IPS-20b (cell line): ENCODE results near the gene TENM4.

Experiments used
- H3K27ac ChIP-seq: one replicate; pipeline ENCODE4 v1.5.1; 2013; ENCODE audit warnings: low read length
- H3K27me3 ChIP-seq: 2 replicates; pipeline ENCODE4 v1.6.1; 2013; ENCODE audit warnings: mild to moderate bottlenecking, low read length, inconsistent platforms; ENCODE audit not compliant: insufficient read depth
- H3K36me3 ChIP-seq: 2 replicates; pipeline ENCODE4 v1.6.1; 2013; ENCODE audit warnings: low read depth, mild to moderate bottlenecking, inconsistent platforms, low read length, moderate library complexity; ENCODE audit not compliant: insufficient read depth
- H3K4me1 ChIP-seq: 2 replicates; pipeline ENCODE4 v1.6.1; 2013; ENCODE audit warnings: mild to moderate bottlenecking, control low read depth, inconsistent platforms, low read length, moderate library complexity; ENCODE audit not compliant: insufficient read depth
- H3K4me3 ChIP-seq: 2 replicates; pipeline ENCODE4 v1.5.1; 2013; ENCODE audit warnings: mild to moderate bottlenecking, low read length, inconsistent platforms
- H3K9ac ChIP-seq: 2 replicates; pipeline ENCODE4 v1.6.1; 2013; ENCODE audit warnings: low read depth, mild to moderate bottlenecking, inconsistent platforms, low read length, moderate library complexity
- H3K9me3 ChIP-seq: 2 replicates; pipeline ENCODE4 v1.6.1; 2013; ENCODE audit warnings: mild to moderate bottlenecking, low read depth, low read length, inconsistent platforms; ENCODE audit not compliant: insufficient read depth

Gene TENM4

DNA sequence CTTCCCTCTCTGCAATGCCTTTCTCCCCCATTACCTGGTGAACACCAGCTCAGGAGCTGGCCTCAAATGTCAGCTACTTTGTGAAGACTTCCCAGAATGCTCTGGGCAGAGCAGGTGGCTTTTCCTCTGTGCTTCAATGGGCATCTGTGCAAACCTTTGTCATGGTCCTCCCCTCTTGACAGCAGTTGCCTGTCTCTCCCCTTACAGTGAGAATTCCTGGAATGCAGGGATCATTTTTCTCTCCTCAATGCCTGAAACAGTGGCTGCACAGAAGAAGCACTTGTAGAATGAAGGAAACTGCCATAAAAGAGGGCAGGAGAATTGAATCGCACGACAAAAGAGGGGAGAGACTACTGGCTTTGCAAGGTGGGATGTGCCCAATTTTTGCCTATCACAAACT is 773.4 kb downstream of the TENM4 start:
- Histone ChIP-seq H3K9me3 (no peaks in the 10 kb centered on the region), H3K36me3 (peaks cover 8% of the 10 kb centered on the region; the same call in 1 of the 2 replicates), H3K27ac (no peak overlapping the region), H3K4me1 (no peaks in the 10 kb centered on the region), H3K4me3 (no peak overlapping the region), H3K27me3 (no peaks in the 10 kb centered on the region), H3K9ac (no peak overlapping the region)

DNA sequence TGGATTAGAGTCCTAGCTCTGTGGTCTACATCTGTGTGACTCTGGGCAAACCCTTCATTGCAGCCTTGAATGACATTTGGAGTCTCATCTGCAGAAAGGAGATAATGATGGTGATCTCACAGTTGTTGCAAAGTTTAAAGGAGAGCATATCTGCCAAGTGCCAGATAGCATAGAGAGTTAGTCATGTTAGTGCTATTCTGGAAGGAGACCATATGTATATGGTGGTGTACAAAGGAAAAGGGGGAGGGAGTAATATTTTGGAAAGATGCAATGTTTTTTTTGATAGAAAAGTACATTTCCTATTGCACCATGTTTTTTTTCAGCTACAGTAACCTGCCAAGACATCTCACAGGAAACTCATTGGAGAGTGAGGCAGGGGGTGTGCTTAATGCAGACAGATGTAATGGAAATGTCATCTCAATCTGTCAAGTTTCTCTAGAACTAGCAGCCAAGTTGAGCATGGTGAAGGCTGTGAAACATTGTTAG is 774.1 kb downstream of the TENM4 start:
- Histone ChIP-seq H3K27ac (no peak overlapping the region), H3K4me1 (no peaks in the 10 kb centered on the region), H3K9me3 (no peaks in the 10 kb centered on the region), H3K4me3 (no peak overlapping the region), H3K27me3 (no peaks in the 10 kb centered on the region), H3K36me3 (peaks cover 8% of the 10 kb centered on the region; the same call in 1 of the 2 replicates), H3K9ac (no peak overlapping the region)

DNA sequence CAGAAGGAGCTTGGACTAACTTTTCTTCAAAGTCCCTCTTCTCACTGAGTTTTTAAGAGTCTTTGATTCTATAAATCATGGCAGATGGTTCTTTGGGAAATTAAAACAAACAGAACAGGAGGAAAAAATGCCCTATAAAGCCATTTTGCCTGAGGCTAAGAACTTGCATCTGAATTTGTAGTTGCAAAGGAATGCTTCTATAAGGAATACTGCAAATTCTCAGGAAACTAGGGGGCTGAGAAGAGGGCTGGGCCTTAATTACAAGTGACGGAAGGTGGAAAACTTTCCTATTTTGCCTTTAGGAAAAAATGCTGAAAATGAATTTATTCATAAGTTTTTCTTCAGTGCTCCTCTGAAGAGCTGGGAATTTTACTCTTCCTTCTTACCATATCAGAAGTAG is 776.2 kb downstream of the TENM4 start:
- H3K4me3 ChIP-seq, result no peak overlapping the region
- H3K36me3 ChIP-seq, result peaks cover 8% of the 10 kb centered on the region; the same call in 1 of the 2 replicates
- H3K4me1 ChIP-seq, result no peaks in the 10 kb centered on the region
- no peaks in the 10 kb centered on the region for H3K9me3 ChIP-seq
- H3K27ac ChIP-seq, result no peak overlapping the region
- H3K27me3 ChIP-seq, result no peaks in the 10 kb centered on the region
- no peak overlapping the region for H3K9ac ChIP-seq

DNA sequence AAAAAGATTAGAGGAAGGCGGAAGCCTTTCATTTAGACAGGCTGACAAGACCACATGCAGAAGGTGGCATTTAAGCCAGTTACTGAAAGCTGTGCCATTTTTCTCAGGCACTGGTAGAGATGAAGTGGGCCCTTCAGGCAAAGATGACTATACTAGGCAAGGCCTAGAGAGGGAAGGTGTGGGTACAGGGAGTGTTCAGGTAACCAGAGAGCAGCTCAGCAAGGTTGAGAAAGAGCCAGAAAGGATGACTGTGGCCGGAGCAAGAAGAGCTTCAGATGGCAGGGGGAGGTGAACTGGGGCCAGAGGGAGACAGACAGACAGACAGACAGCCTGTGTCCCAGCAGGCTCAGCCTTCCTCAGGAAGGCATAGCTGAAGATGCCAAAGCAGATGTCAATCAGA is 778.0 kb downstream of the TENM4 start:
- Histone ChIP-seq H3K4me1 (no peaks in the 10 kb centered on the region), H3K27ac (no peak overlapping the region), H3K9ac (no peak overlapping the region), H3K27me3 (no peaks in the 10 kb centered on the region), H3K9me3 (no peaks in the 10 kb centered on the region), H3K4me3 (no peak overlapping the region), H3K36me3 (peaks cover 5% of the 10 kb centered on the region; the same call in 1 of the 2 replicates)

DNA sequence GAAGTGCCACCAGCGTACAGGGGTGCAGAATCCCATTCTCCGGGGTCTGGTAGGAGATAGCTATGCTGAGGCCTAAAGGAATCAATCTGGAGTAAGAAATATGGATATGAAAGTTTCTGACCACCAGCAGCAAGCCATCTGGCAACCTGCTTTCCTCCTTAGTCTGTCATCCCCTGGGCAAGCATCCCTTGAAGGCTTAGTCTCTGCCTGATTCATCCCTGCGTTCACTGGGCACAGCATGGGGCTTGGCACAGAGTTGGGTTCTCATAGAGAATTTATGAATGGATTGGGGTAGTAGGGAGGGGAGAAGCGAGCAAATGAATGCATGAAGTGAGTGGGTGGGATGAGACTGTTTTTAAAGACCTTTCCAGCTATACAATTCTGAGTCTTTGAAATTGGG is 780.4 kb downstream of the TENM4 start:
- H3K4me1 ChIP-seq, result no peaks in the 10 kb centered on the region
- H3K36me3 ChIP-seq, result 0 out of 2 replicates have a peak, but pooled peaks cover 5% of the 10 kb centered on the region
- no peaks in the 10 kb centered on the region for H3K27me3 ChIP-seq
- no peak overlapping the region for H3K4me3 ChIP-seq
- no peak overlapping the region for H3K27ac ChIP-seq
- H3K9me3 ChIP-seq, result no peaks in the 10 kb centered on the region
- no peak overlapping the region for H3K9ac ChIP-seq

DNA sequence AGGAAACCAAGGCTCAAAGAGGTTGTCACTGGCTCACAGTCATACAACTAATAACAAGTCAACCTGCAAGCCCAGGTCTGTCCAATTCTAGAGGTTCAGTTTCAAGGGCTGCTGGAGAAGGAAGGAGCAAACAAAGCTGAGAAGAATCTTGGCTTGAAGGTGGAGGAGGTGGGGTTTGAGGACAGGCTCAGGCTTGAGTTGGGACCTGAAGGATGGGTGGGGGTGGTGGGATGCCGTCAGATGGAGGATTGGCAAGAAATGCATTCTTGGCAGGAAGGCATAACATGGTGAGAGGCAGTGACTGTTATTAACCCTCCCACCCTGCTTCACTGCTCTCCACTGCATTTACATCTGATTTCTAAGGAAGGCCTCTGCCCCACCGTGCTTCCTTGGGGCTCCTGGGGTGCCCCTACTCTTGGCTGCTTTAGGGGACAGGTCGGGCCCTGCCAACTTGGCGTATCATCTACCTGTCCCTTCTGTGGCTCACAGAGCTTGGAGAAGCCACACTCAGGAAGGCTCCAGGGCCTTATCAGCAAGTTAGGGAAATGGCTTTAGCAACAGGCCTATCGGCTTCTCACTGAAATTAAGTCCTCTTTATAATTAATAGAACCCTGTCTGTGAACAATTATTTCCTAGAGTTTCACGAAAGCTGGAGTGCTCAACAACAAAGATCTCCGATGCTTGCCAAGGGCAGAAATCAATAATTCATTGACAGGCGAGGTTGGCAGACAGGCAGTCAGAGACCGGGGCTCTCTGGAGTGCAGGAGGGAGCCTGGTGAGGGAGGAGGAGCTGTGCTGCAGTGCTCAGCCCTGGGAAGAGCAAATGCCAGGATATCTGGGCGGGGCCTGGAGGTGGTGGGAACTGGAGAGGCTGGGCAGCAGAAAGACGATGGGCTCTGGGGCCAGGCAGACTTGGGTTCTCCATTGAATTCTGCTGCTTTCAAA is 781.2 kb downstream of the TENM4 start:
- H3K9ac ChIP-seq, result no peak overlapping the region
- no peak overlapping the region for H3K27ac ChIP-seq
- H3K4me1 ChIP-seq, result no peaks in the 10 kb centered on the region
- H3K27me3 ChIP-seq, result no peaks in the 10 kb centered on the region
- no peak overlapping the region for H3K4me3 ChIP-seq
- 0 out of 2 replicates have a peak, but pooled peaks cover 5% of the 10 kb centered on the region for H3K36me3 ChIP-seq
- no peaks in the 10 kb centered on the region for H3K9me3 ChIP-seq

DNA sequence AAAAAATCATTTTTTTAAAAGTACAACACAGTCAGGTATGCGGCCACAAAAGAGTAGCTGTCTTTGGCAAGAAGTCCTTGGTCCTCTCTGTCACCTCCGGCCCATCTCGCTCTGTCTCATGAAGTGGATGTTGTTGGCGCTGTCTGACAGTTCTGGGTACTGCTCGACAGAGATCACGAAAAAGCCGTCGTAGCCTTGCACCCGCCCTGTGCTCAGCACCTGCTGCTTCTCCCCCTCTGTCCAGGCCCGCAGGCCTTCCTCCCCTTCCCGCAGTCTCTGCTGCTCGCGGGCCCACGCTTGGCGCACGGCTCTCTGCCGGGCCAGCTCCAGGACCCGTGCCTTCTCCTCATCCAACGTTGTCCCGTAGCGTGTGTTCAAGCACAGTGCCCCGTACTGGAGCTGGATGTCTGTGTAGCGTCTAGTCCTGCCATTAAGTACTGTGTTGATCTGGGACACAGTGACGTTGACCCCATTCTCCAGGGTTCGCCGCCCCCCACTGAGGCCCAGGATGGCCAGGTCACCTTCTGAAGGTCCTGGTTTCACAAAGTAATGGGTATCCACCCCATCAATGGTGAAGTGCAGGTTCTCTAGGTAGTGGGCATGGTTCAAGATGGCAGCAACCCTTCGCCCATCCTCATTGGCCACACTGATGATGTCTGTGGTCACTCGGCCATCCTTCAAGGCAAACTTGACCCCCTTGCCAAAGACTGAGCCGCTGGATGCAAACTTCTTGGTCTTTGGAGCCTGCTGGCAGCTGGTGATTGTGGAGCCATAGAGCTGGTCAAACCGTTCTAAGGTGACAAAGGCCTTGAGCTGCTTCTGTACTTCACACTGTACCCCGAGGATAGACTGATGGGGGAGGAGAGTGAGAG is 782.6 kb downstream of the TENM4 start:
- no peaks in the 10 kb centered on the region for H3K27me3 ChIP-seq
- H3K36me3 ChIP-seq, result 0 out of 2 replicates have a peak, but pooled peaks cover 5% of the 10 kb centered on the region
- 0 out of 2 replicates have a peak, but pooled peaks cover 3% of the 10 kb centered on the region for H3K4me1 ChIP-seq
- no peaks in the 10 kb centered on the region for H3K9me3 ChIP-seq
- no peak overlapping the region for H3K4me3 ChIP-seq
- H3K27ac ChIP-seq, result no peak overlapping the region
- no peak overlapping the region for H3K9ac ChIP-seq

DNA sequence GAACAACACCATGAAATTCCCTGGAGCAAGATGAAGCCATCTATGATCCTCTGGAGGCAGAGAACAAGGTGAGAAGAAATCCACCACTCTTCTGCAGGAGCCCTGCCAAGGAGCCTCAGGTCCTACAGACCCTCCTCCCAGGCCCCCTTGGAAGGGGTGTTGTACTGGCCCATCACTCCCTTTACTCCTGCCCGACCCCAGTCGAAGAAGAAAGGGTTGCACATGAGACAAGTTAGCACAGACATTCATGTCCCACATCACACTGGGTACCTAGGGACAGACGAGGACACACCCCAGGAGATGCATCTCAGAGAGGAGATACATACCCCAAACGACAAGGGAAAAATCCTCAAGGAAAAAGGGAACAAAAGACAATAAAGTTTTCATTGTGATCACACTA is 783.4 kb downstream of the TENM4 start:
- no peaks in the 10 kb centered on the region for H3K27me3 ChIP-seq
- H3K9ac ChIP-seq, result no peak overlapping the region
- H3K27ac ChIP-seq, result no peak overlapping the region
- H3K36me3 ChIP-seq, result 0 out of 2 replicates have a peak, but pooled peaks cover 5% of the 10 kb centered on the region
- H3K4me3 ChIP-seq, result no peak overlapping the region
- no peaks in the 10 kb centered on the region for H3K9me3 ChIP-seq
- H3K4me1 ChIP-seq, result 0 out of 2 replicates have a peak, but pooled peaks cover 3% of the 10 kb centered on the region

DNA sequence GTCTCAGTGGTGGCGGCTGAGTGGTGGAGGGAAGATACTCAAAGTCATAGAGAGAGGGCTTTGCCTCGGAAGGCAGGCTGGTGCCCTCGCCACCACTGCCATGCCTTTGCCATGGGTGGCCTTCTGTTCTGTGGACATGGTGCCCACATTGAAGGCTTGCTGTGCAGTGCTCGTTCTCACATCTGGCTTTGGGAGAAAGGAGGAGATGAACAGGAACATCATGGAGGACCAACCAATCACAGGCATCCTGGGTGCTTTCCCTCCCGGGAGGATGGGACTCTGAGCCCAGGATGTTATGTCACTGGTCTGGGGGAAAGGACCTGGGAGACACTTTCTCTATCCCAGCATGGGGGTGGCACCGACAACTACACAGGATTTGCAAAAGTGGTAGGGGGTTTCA is 783.8 kb downstream of the TENM4 start:
- Histone ChIP-seq H3K4me1 (0 out of 2 replicates have a peak, but pooled peaks cover 3% of the 10 kb centered on the region), H3K27ac (no peak overlapping the region), H3K36me3 (0 out of 2 replicates have a peak, but pooled peaks cover 5% of the 10 kb centered on the region), H3K9me3 (no peaks in the 10 kb centered on the region), H3K9ac (no peak overlapping the region), H3K4me3 (no peak overlapping the region), H3K27me3 (no peaks in the 10 kb centered on the region)

DNA sequence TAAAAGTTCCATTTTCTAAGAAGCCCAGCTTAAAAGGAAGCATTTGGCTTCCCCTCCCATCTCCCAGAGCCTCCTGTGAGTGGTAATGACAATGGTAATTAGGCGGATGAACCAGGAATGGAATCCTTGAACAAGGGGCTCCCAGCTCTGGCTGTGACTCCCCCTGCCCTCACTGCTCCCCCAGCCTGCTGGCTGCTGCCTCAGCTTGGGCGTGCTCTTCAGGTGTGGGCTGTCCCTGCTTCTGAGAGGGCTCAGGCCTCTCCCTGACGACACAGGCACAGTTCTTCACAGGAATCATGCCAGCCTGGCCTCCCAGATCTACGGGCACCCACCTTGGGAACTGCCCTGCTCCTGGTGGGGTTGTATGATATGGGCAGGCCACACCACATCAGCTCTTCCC is 784.5 kb downstream of the TENM4 start:
- Histone ChIP-seq H3K4me3 (no peak overlapping the region), H3K27ac (no peak overlapping the region), H3K9me3 (no peaks in the 10 kb centered on the region), H3K36me3 (0 out of 2 replicates have a peak, but pooled peaks cover 5% of the 10 kb centered on the region), H3K4me1 (0 out of 2 replicates have a peak, but pooled peaks cover 3% of the 10 kb centered on the region), H3K9ac (no peak overlapping the region), H3K27me3 (no peaks in the 10 kb centered on the region)

DNA sequence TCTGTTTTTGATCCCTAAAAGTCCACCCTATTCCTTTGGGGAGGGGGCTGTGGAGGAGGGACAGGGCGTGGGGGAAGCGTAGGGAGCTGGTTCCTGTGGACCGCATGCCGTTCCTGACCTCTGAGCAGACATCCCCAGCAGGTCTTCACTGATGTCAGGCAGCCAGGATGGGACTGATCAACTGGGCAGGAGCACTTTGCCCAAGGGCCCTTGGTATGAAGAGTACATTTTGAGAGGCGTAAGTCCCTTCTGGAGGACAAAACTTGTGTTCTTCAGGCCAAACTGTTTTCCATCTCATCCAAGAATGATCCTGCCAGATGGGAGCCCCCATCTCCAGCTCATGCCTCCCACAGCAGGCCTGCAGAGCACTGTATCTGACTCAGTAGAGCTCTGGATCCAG is 785.3 kb downstream of the TENM4 start:
- no peak overlapping the region for H3K9ac ChIP-seq
- H3K4me3 ChIP-seq, result no peak overlapping the region
- no peaks in the 10 kb centered on the region for H3K9me3 ChIP-seq
- H3K4me1 ChIP-seq, result peaks cover 3% of the 10 kb centered on the region; the same call in 1 of the 2 replicates
- 0 out of 2 replicates have a peak, but pooled peaks cover 5% of the 10 kb centered on the region for H3K36me3 ChIP-seq
- no peak overlapping the region for H3K27ac ChIP-seq
- no peaks in the 10 kb centered on the region for H3K27me3 ChIP-seq
